GM19397 (cell line): ENCODE measurements around the gene ACOX1.
"Not testable (repeated sequence)": the region's sequence is repeated elsewhere in the genome, so short reads cannot be mapped to it uniquely, and the experiment has no call there.

Experiments used
- ATAC-seq: cut with Tn5 transposase; IDR thresholded peaks from one replicate; pipeline ENCODE4 v1.9.1; 2021; ENCODE audit warnings: mild to moderate bottlenecking, moderate library complexity; ENCODE audit not compliant: unreplicated experiment

Gene ACOX1

DNA sequence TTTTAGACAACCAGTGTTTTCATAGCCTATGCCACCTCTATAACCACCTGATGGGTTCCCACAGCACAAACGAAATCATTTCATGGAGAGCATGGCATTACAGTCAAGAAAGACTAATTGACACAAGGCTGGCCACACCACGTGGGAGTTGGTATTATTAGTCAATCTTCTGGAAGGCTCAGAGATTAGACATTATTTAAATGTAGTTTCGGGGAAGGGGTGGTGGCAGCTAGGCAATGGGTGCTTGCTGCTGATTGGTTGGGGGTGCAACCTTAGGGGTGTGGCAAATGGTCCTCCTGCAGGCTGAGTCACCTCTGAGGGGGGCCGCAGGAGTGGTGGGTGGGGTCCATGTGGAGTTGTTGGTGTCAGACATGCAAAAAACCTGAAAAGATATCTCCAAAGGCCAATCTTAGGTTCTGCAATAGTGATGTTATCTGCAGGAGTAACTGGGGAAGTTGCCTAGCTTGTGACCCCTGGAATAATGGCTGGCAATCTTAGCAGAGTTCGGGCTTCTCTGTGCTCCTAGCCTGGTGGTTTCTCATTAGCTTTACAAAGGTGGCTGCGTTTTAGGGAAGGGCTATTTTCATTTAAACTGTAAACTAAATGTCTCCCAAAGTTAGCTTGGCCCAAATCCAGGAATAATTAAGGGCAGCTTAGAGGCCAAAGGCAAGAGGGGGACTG is 4.7 kb upstream of the ACOX1 start:
- ATAC-seq, result no peak

DNA sequence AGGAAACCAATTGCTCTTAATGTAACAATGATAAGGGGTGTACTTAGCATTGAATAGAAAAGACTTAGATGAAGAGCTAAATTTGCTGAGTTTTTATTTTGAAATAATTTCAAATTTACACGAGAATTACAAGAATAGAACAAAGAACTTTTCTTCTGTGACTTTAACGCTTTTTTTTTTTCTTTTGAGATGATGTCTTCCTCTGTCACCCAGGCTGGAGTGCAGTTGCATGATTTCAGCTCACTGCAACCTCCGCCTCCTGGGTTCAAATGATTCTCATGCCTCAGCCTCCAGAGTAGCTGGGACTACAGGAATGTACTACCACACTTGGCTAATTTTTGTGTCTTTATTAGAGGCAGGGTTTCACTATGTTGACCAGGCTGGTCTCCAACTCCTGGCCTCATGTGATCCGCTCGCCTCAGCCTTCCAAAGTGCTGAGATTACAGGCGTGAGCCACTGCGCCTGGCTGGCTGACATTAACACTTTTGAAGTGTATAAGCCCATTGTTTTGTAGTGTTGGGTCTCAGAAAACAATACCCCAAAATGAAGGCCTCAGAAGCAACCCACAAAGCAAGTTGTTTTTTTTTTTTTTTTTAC is 2.2 kb upstream of the ACOX1 start:
- no peak for ATAC-seq

- ATAC-seq, result no peak
These were observed 1.4 kb upstream of the ACOX1 start for GRCh38 chr17:75980188-75981018.

GRCh38 chr17:75979705-75980187 is 780 bp upstream of the ACOX1 start:
- ATAC-seq, result no peak

DNA sequence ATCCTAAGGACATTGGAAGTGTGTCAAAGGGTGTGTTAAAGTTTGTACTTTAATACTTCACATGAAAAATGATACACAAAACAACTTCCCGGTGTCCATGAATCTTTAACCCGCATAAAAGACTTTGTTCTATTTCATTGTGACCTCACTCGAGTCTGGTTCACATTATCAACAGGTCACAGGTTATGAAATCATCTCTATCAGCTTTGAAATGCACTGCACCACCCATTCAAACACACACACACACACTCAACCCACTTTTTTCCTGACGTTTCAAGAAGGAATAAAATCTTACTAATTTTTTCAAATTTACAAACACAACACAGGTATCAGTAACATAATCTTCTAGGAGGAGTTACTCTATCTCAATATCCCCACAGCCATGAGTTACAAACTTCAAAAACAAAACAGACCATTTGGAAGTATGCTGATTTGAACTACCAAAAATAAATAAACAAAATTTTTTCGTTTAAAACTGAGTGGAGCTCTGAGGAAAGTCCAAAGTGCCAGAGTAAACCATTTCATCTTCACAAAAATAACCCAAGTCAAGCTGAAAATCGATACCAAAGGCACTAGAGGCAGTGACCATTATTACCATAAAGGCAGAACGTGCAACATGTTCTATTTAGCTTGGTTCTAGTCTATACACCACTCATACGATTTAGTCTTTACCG is 2.7 kb downstream of the ACOX1 start:
- no peak for ATAC-seq

DNA sequence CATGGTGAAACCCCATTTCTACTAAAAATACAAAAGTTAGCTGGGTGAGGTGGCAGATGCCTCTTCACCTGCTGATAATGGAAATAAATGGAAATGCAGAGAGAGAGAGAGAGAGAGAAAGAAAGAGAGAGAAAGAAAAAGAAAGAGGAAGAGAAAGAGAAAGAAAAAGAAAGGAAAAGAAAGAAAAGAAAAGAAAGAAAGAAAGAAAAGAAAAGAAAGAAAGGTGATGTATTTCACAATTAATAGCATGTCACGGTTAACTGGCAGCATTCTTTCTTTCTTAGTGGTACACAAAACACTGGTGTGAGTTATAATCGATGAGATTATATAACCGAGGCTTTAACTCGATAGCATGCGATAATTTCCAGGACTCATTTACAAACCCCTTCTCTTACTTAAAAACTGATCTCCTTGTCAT is 3.2 kb downstream of the ACOX1 start:
- ATAC-seq, result no peak

DNA sequence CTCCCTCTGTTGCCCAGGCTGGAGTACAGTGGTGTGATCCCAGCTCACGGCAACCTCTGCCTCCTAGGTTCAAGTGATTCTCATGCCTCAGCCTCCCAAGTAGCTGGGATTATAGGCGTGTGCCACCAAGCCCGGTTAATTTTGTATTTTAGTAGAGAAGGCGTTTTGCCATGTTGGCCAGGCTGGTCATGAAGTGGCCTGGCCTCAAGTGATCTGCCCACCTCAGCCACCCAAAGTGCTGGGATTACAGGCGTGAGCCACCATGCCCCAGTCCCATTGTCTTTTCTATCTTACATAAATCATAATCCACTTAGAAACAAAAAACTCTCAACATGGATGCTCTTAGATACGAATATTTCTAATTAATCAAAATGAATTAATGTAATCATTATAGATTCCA is 3.8 kb downstream of the ACOX1 start:
- not testable (repeated sequence) for ATAC-seq

DNA sequence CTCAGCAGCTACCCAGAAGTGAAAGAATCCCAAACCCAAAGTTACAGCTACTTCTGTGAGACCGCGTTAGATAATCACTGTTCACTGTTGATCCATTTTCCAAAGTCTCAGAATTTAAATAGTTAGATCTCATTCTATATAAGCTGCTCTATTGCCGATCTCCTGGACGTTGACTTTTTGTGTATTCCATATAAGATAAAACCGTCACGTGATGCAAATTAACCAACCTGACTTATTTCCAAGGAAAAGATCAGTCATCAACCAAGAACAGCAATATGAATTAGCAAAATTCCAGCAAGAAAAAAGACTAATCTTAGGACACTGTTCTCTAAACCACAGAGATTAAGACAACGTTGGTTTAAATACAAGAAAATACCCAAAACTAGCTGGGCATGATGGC is 8.3 kb downstream of the ACOX1 start:
- no peak for ATAC-seq

DNA sequence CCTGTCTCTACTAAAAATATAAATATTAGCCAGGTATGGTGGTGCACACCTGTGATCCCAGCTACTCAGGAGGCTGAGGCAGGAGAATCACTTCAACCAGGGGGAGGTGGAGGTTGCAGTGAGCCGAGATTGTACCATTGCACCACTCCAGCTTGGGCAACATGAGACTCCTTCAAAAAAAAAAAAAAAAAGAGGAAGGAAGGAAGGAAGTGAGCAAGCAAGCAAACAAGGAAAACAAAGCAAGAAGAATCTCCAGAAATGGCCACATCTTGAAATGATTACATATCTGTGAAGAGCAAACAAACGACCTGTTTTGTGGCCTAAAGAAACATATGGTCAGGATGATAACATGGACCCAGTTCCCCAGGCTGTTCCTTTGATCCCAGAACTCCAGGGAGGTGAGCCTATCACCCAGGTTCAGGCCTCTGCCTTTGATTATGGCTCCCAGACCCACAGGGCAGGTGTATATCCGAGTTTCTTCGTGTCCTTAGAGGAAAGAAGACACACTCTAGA is 8.9 kb downstream of the ACOX1 start:
- ATAC-seq, result no peak

DNA sequence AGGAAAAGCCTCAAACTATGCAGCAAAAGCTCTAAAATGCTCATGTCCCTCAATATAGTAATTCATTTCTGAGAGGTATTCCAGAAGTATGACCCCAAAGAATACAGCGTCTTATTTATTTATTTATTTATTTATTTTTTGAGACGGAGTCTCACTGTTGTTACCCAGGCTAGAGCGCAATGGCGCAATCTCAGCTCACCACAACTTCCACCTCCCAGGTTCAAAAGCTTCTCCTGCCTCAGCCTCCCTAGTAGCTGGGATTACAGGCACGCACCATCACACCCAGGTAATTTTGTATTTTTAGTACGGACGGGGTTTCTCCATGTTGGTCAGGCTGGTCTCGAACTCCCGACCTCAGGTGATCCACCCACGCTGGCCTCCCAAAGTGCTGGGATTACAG is 9.9 kb downstream of the ACOX1 start:
- not testable (repeated sequence) for ATAC-seq

DNA sequence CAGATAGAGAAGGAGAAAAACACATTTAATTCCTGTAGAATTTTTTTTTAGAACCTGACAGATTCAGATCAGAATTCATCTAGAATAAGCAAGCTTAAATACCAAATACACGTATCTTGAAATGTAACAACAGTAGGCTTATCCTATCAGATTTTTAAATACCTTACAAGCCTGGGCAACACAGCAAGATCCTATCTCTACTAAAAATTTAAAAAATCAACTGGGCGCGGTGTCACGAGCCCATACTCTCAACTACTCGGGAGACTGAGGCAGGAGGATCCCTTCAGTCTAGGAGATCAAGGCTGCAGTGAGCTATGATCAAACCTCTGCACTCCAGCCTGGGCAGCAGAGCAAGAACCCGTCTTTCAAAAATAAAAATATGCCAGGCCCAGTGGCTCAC is 13.5 kb downstream of the ACOX1 start:
- no peak for ATAC-seq

DNA sequence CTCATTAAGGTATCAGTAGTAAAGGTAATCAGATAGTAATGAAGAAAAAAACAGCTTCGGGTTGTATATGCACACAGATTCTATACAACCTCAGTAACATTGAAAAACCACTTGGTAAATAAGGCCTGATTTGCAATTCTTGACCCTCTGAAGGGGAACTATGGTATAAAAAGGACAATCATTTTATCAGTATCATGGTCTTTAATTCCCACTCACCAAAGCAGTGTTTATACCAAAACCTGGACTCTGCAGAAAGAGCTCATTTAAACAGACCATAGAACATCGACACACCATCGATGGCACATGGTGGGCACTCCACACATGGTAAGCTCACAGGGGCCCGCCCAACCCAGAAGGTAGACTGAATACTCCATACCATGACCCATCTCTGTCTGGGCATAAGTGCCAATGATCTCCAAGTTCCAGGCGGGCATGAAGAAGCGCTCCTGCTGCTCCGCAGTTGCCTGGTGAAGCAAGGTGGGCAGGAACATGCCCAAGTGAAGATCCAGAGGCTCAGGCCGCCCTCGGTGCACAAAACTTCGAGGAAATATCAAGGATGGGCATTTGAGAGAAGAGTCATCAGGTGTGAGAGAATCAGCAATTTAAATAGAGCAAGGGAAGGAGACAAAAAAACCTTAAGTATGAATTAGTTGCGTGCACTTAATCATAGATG is 19.0 kb downstream of the ACOX1 start:
- no peak for ATAC-seq

DNA sequence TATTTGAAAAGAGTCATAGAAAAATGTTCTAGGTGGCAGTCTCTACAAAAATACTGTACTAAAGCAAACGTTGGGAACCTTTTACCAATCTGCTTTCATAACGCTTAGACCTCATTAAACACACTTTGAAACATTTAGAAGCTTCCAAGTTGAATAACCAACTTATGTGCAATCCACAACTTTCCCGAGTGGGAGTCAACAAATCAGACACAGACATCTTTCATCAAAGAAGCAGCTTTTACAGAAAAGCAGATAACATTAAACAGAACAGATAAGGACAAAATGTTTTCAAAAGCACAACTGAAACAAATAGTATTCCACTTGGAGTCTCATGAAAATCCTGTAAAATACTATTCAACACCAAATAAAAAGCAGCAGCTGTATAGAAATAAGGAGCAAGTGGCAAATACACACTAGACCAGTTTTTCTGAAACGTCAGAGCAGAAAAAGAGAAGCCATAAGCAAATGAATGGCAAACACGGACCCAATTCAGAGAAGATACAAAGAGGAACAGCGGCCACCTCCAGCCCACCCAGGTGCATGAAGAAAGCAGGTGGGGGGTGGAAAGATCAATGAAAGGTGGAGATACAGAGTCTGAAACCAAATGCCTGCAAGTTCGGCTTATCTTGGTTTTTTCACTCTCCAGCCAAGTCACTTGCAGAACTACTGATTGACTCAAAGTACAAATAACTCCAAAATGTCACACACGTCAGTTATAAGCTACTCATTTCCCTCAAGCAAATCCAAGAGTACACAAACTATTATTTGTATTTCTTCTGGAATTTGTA is 19.7 kb downstream of the ACOX1 start:
- ATAC-seq, result no peak

GRCh38 chr17:75950855-75951554 is 28.0 kb downstream of the ACOX1 start:
- no peak for ATAC-seq

- ATAC-seq, result no peak
These were observed 28.5 kb downstream of the ACOX1 start for GRCh38 chr17:75950421-75950820.

DNA sequence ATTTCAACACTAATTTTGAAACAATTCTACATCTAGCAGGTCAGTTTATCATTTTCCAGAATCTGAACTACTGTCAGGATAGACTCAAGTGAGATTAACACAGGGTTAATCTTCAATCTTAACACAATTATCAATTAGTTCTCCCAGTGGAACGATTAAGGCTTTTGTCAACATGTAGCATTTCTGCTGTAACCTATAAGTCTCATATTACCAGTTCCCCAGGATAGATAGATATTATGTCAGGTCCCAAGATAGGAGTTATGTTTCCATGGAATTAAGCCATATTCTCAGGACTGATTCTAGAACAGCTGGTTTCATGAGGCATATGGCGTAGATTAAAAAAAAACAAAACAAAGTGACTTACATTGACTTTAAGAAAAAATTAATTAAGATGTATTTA is 33.8 kb downstream of the ACOX1 start:
- ATAC-seq, result no peak

DNA sequence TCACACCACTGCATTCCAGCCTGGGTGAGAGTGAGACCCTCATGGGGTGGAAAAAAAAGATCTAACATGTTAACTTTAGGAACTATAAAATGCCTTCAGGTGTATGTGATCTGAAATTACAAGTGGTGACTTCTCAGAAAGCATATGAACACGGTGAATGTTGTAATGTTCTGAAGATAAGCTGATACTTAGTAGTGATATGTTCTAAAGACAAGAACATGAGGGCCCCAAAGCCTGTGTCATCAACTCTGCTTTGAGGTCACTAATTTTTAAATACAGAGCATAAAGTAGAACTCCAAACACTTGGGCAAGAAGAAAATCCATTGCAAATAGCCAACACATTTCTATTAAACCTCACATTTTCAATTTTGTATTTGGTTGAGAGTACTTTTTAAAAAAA is 35.5 kb downstream of the ACOX1 start:
- no peak for ATAC-seq

GRCh38 chr17:75942473-75942872 is 36.5 kb downstream of the ACOX1 start:
- no peak for ATAC-seq

DNA sequence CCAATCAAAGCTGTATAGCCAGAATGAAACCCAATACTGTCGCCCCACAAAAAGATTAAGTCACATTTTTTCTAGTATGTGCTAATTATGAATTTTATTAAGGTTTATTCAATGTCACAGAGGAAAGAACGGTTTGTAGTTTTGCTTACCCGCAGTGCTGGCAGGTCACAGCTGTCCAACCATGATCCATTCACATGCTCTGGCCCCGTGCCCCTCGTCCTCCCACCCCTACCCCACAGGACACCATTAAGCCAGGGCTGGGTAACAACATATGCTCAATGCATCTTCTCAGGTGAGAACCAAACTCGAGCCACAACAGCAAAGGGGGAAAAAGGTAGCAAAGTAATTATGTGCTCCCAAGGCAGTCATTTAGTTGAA is 37.5 kb downstream of the ACOX1 start:
- ATAC-seq, result no peak
